ENCODE data around the gene DST.

Gene DST

DNA sequence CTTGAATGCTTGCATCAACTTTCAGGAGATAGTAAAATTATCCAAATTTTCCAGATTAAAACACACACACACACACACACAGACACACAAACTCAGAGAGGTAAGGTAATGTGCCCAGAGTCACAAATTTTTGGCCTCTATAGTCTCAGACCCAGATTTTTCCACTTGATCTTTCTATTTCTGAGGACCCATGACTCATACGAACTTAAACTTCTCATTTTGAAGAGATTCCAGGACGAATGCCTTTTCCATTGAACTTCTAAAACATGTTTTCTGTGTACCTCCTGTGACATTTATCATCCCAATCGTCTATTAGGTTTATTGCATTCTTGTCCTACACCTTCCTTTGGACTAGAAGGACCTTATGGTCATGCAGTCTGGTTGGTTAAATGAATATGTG, 222.4 kb downstream of the DST start:
- no peak for DNase-seq

- no peak for DNase-seq
Observed at GRCh38 chr6:56419191-56419590, 223.5 kb downstream of the DST start.

GRCh38 chr6:56417823-56418222, 224.9 kb downstream of the DST start:
- no peak for DNase-seq

- no peak for DNase-seq
Observed at GRCh38 chr6:56416247-56416646, 226.4 kb downstream of the DST start.

GRCh38 chr6:56408976-56409375, 233.7 kb downstream of the DST start:
- no peak for DNase-seq
